ENCODE measurements around the gene RHOC.

Gene RHOC

DNA sequence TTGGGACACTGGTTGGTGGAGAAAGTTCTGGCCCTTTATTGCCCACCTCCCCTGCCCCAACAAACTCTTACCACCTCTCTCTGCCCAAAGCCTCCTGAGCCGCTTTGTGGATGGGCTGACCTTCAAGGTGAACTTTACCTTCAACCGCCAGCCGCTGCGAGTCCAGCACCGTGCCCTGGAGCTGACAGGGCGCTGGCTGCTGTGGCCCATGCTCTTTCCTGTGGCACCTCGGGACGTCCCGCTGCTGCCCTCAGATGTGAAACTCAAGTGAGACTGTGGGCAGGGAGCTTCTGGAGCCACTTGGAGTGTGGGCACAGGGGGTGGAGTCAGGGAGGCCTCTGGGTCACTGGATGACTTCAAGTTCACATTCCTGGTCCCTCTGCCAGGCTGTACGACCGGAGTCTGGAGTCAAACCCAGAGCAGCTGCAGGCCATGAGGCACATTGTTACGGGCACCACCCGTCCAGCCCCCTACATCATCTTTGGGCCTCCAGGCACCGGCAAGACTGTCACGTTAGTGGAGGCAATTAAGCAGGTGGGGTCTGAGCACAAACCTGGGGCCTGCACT is 12.5 kb downstream of the RHOC start:
- H3K4me2 ChIP-seq (ENCODE audit: low read length): no peak overlapping the region
- no peak overlapping the region for H2AFZ ChIP-seq (ENCODE audit: low read length)
- TF ChIP-seq CTCF (IDR thresholded peaks at IDR 0.05; ENCODE audit: low read length) (no peak), EZH2 (IDR thresholded peaks at IDR 0.05; ENCODE audit: borderline replicate concordance, low read length) (no peak)
- no peaks in the 10 kb centered on the region for H4K20me1 ChIP-seq (ENCODE audit: insufficient read depth, low read length)
- H3K9ac ChIP-seq (ENCODE audit: low read length): no peak overlapping the region
- no peaks in the 10 kb centered on the region for H3K27me3 ChIP-seq (ENCODE audit: insufficient read depth, low read length)
- no peak overlapping the region for H3K4me3 ChIP-seq (ENCODE audit: low read depth, low read length, poor library complexity, severe bottlenecking)
- no peaks in the 10 kb centered on the region for H3K9me3 ChIP-seq (ENCODE audit: low read length)
- H3K36me3 ChIP-seq (ENCODE audit: insufficient read depth, low read length): peaks cover 26% of the 10 kb centered on the region
- no peak overlapping the region for H3K27ac ChIP-seq (ENCODE audit: low read depth, low read length, poor library complexity, severe bottlenecking)
- H3K79me2 ChIP-seq (ENCODE audit: insufficient read depth, low read length): no peaks in the 10 kb centered on the region
- H3F3A ChIP-seq (ENCODE audit: insufficient read depth, low read length): no peaks in the 10 kb centered on the region
- H3K9me2 ChIP-seq (ENCODE audit: low read depth, low read length): no peaks in the 10 kb centered on the region
- no peaks in the 10 kb centered on the region for H3K4me1 ChIP-seq (ENCODE audit: insufficient read depth, low read length, severe bottlenecking)

DNA sequence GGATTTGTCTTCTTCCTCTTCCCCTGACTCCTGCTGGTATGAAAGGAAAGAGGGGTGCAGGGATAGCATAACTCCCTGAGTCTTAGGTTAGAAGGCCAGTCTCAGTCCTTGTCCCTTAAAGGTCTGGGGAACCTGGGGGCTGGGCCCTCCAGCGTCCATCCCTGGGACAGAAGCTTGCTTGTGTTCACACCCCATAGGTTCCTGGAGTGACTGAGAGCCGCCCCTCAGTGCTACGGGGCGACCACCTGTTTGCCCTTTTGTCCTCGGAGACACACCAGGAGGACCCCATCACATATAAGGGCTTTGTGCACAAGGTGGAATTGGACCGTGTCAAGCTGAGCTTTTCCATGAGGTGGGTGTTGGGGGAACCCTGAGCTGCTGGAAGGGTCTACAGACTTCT is 13.1 kb downstream of the RHOC start:
- H4K20me1 ChIP-seq (ENCODE audit: insufficient read depth, low read length): no peaks in the 10 kb centered on the region
- H3K27me3 ChIP-seq (ENCODE audit: insufficient read depth, low read length): no peaks in the 10 kb centered on the region
- H3K4me2 ChIP-seq (ENCODE audit: low read length): no peak overlapping the region
- H3K4me1 ChIP-seq (ENCODE audit: insufficient read depth, low read length, severe bottlenecking): no peaks in the 10 kb centered on the region
- TF ChIP-seq EZH2 (IDR thresholded peaks at IDR 0.05; ENCODE audit: borderline replicate concordance, low read length): no peak
- no peak for TF ChIP-seq CTCF (IDR thresholded peaks at IDR 0.05; ENCODE audit: low read length)
- H2AFZ ChIP-seq (ENCODE audit: low read length): no peak overlapping the region
- no peaks in the 10 kb centered on the region for H3K9me2 ChIP-seq (ENCODE audit: low read depth, low read length)
- no peak overlapping the region for H3K4me3 ChIP-seq (ENCODE audit: low read depth, low read length, poor library complexity, severe bottlenecking)
- peaks cover 26% of the 10 kb centered on the region for H3K36me3 ChIP-seq (ENCODE audit: insufficient read depth, low read length)
- H3K9me3 ChIP-seq (ENCODE audit: low read length): no peaks in the 10 kb centered on the region
- H3F3A ChIP-seq (ENCODE audit: insufficient read depth, low read length): no peaks in the 10 kb centered on the region
- no peak overlapping the region for H3K9ac ChIP-seq (ENCODE audit: low read length)
- H3K27ac ChIP-seq (ENCODE audit: low read depth, low read length, poor library complexity, severe bottlenecking): no peak overlapping the region
- H3K79me2 ChIP-seq (ENCODE audit: insufficient read depth, low read length): no peaks in the 10 kb centered on the region

DNA sequence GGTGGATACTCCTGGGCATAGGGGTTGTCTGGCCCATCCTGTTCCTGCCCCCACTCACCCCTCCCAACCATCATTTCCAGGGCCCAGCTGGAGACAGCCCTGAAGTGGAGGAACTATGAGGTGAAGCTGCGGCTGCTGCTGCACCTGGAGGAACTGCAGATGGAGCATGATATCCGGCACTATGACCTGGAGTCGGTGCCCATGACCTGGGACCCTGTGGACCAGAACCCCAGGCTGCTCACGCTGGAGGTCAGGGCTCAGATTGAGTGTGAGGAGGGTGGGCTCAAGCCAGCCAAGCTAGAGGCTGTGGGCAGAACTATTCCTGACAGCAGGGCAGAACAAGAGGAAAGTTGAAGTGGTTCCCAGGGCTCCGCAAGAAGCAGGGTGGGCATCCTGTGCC is 14.2 kb downstream of the RHOC start:
- no peak overlapping the region for H3K4me2 ChIP-seq (ENCODE audit: low read length)
- H2AFZ ChIP-seq (ENCODE audit: low read length): no peak overlapping the region
- no peaks in the 10 kb centered on the region for H3K79me2 ChIP-seq (ENCODE audit: insufficient read depth, low read length)
- H4K20me1 ChIP-seq (ENCODE audit: insufficient read depth, low read length): no peaks in the 10 kb centered on the region
- H3K27me3 ChIP-seq (ENCODE audit: insufficient read depth, low read length): no peaks in the 10 kb centered on the region
- H3K27ac ChIP-seq (ENCODE audit: low read depth, low read length, poor library complexity, severe bottlenecking): no peak overlapping the region
- no peaks in the 10 kb centered on the region for H3K9me2 ChIP-seq (ENCODE audit: low read depth, low read length)
- no peaks in the 10 kb centered on the region for H3K9me3 ChIP-seq (ENCODE audit: low read length)
- no peak overlapping the region for H3K9ac ChIP-seq (ENCODE audit: low read length)
- no peaks in the 10 kb centered on the region for H3F3A ChIP-seq (ENCODE audit: insufficient read depth, low read length)
- peaks cover 24% of the 10 kb centered on the region for H3K36me3 ChIP-seq (ENCODE audit: insufficient read depth, low read length)
- no peak overlapping the region for H3K4me3 ChIP-seq (ENCODE audit: low read depth, low read length, poor library complexity, severe bottlenecking)
- TF ChIP-seq CTCF (IDR thresholded peaks at IDR 0.05; ENCODE audit: low read length) (no peak), EZH2 (IDR thresholded peaks at IDR 0.05; ENCODE audit: borderline replicate concordance, low read length) (no peak)
- H3K4me1 ChIP-seq (ENCODE audit: insufficient read depth, low read length, severe bottlenecking): no peaks in the 10 kb centered on the region
